Cardiac muscle cell (in vitro differentiated cells and primary cell): ENCODE measurements around the gene CCDC34. TPM values are rescaled to one million over a fixed set of nuclear protein-coding genes. Genes with fewer than 3 reads are reported as not detected.

Source experiments
- DNase-seq, 2 donors: peaks; one replicate each; pipeline versions ENCODE4 v3.0.0 to v3.0.0-alpha.2; 2010 to 2017; ENCODE audit warnings: low read depth in 1 of 2, low spot score in 1 of 2
- H3K27ac ChIP-seq: fragments of 200-600 bp; sonication (generic); 2 replicates; pipeline ENCODE4 v1.5.1; 2016
- H3K27me3 ChIP-seq: fragments of 200-600 bp; sonication (generic); 2 replicates; pipeline ENCODE4 v1.6.0; 2016; ENCODE audit warnings: control low read depth
- H3K36me3 ChIP-seq: fragments of 200-600 bp; sonication (generic); 2 replicates; pipeline ENCODE4 v1.5.1; 2016; ENCODE audit warnings: control low read depth
- H3K4me1 ChIP-seq: fragments of 200-600 bp; sonication (generic); 2 replicates; pipeline ENCODE4 v1.8.1; 2017; ENCODE audit warnings: low read depth, mild to moderate bottlenecking, mixed run types
- H3K4me3 ChIP-seq: fragments of 200-600 bp; sonication (generic); 2 replicates; pipeline ENCODE4 v1.5.1; 2016; ENCODE audit warnings: mild to moderate bottlenecking
- H3K9me3 ChIP-seq: fragments of 200-600 bp; sonication (generic); 2 replicates; pipeline ENCODE4 v1.5.1; 2017; ENCODE audit warnings: low read depth, mild to moderate bottlenecking, control low read depth
- polyA plus RNA-seq: library from polyadenylated mRNA; unstranded; fragments of >200 nt; fragmentation: Nextera tagmentation; extraction: Ambion mirVana; gene quantifications from 2 replicates; pipeline ENCODE4 v1.2.1, GENCODE V29; 2016
- total RNA-seq: library from RNA; depleted of rRNA; stranded (reverse); fragments of >200 nt; gene quantifications from 2 replicates; pipeline ENCODE4 v1.2.3, GENCODE V29; 2016
- TF ChIP-seq, protein P1 (sequence below): IDR thresholded peaks from 2 replicates; pipeline ENCODE4 v1.5.1; 2012; ENCODE audit warnings: low read depth, mild to moderate bottlenecking, low read length

CCDC34 gene
- total and polyA plus RNA-seq, 2 experiments from 2014 or later: 12.8 to 21.1 TPM

DNA sequence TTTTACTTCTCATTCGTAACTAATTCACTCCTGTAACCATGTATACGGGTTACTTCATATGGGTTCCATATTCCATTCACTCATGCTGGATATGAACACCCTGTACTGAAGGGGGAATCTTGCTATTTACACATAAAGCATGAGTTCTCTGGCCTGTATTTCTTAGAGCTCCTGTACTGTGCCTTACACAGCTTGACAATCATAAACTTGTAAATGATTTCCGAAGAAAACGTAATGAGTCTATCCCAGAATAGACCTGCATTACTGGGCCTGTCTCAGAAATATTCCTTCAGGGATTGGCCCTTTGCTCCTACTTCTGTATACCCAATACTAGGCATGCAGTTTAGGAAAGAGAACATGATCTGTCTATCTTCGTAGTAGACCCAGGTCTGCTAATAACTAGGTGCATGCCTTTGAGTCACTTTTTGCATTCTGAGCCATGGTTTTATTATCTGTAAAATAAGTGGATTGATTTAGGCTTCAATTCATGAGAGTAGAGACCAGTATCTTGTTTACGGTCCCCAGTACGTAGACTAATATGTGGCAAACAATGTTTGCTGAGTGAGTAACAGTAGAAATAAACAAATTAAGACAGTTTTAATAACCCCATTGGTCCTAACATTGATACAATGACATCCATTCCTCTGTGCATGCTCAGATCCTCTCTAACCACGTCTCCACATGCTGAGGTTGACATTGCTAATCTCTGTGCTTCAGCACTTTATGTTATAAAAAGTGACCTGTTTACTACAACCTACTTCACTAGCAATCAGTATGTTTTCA is 1.2 kb downstream of the CCDC34 start:
- Histone ChIP-seq H3K4me3 (peak overlapping the region; percentile 43), H3K27ac (peak overlapping the region; percentile 72), H3K4me1 (peaks cover 32% of the 10 kb centered on the region), H3K9me3 (no peaks in the 10 kb centered on the region), H3K27me3 (no peaks in the 10 kb centered on the region), H3K36me3 (peaks cover 8% of the 10 kb centered on the region)
- TF ChIP-seq, protein P1, sequence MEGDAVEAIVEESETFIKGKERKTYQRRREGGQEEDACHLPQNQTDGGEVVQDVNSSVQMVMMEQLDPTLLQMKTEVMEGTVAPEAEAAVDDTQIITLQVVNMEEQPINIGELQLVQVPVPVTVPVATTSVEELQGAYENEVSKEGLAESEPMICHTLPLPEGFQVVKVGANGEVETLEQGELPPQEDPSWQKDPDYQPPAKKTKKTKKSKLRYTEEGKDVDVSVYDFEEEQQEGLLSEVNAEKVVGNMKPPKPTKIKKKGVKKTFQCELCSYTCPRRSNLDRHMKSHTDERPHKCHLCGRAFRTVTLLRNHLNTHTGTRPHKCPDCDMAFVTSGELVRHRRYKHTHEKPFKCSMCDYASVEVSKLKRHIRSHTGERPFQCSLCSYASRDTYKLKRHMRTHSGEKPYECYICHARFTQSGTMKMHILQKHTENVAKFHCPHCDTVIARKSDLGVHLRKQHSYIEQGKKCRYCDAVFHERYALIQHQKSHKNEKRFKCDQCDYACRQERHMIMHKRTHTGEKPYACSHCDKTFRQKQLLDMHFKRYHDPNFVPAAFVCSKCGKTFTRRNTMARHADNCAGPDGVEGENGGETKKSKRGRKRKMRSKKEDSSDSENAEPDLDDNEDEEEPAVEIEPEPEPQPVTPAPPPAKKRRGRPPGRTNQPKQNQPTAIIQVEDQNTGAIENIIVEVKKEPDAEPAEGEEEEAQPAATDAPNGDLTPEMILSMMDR: no peak
- no peak for DNase-seq

DNA sequence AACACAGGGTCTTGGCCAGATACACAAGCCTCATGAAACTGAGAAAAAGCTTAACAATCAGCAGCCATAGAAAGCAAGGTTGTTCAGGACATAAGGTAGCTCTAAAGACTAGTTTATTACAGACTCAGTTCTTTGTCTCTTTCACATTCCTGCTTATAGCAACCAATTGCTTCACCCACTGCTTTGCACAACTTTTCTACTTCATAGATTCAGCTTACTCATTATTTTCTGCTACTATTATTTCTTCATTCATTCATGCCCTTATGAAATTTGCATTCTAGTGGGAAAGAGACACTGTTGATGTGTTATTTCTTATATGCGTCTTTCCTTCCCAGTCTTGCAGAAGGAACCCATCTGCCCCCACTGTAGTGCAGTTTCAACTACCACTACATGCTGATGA is 4.7 kb downstream of the CCDC34 start:
- peak in 1 of 2 donors; percentile 66 for DNase-seq
- TF ChIP-seq, protein P1: no peak
- no peaks in the 10 kb centered on the region for H3K9me3 ChIP-seq
- H3K4me3 ChIP-seq: no peak overlapping the region
- H3K36me3 ChIP-seq: no peaks in the 10 kb centered on the region
- H3K27ac ChIP-seq: no peak overlapping the region
- no peaks in the 10 kb centered on the region for H3K27me3 ChIP-seq
- peaks cover 39% of the 10 kb centered on the region for H3K4me1 ChIP-seq

DNA sequence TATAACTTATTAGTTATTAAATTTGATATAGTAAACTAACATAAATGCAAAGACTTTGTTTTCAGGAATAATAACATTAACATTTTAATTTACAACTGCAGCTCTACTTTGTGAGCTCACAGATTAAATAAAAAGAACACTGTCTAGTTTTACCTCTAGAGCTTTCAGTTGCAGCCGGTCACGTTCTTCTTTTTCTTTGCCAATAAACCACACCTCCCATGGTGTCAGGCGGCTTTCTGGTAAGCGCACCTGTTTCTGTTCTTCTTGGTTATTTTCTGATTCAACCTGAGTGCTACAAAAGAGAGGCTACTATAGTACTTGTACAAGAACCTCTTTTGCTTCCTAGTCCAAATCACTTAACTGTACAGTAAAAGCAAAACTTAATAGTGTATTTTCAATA is 5.8 kb downstream of the CCDC34 start:
- Histone ChIP-seq H3K4me1 (peaks cover 39% of the 10 kb centered on the region), H3K27me3 (no peaks in the 10 kb centered on the region), H3K4me3 (no peak overlapping the region), H3K36me3 (no peaks in the 10 kb centered on the region), H3K9me3 (no peaks in the 10 kb centered on the region), H3K27ac (no peak overlapping the region)
- TF ChIP-seq, protein P1: no peak
- DNase-seq: no peak

DNA sequence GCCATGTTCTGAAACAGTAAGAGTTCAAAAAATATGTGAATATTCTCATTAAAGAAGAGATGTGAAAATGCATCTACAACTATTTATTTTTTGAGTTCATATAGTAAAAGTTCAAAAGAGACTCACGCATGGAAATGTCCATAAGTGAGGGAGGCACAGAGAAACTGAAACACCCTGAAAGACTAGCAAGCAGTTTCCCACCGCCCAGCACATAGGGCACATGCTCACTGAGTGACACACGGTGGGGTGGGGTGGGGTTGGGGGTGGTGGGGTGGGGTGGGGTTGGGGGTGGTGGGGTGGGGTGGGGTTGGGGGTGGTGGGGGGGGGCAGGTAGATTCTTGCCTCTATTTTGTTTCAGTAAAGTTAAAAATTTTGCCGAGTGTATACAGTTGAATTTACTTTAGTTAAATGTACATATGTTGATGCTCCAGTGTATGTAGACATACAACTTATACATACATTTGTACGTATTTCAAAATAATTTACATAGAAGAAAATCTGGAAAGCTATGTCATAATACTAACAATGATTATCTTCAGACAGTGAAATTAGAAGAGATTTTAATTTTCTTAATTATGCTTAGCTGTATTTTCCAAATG is 6.3 kb downstream of the CCDC34 start:
- H3K27ac ChIP-seq: no peak overlapping the region
- peaks cover 34% of the 10 kb centered on the region for H3K4me1 ChIP-seq
- H3K36me3 ChIP-seq: no peaks in the 10 kb centered on the region
- H3K27me3 ChIP-seq: no peaks in the 10 kb centered on the region
- TF ChIP-seq, protein P1: no peak
- no peak overlapping the region for H3K4me3 ChIP-seq
- no peaks in the 10 kb centered on the region for H3K9me3 ChIP-seq
- DNase-seq: no peak

DNA sequence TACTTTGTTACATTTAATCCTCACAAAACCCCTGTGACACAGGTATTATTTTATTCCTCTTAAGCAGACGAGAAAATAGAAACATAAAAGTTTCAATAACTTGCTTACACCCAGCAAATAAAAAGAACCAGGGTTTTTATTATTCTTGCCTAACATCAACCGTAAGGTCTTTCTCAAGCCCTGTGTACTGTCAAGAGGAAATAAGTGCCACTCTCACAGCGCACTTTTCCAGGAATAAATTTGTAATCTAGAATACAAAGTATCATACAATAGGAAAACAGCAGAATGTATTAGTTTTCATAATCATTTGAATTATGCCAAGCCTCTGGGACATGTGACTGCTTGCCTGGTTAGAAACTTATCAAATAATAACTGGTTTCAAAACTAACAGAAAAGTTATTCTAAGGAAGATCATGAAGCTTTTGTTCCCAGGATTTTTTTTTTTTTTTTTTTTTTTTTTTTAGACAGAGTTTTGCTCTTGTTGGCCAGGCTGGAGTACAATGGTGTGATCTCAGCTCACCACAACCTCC is 7.4 kb downstream of the CCDC34 start:
- no peaks in the 10 kb centered on the region for H3K36me3 ChIP-seq
- no peaks in the 10 kb centered on the region for H3K9me3 ChIP-seq
- H3K27me3 ChIP-seq: no peaks in the 10 kb centered on the region
- H3K4me3 ChIP-seq: no peak overlapping the region
- TF ChIP-seq, protein P1: no peak
- H3K4me1 ChIP-seq: peaks cover 25% of the 10 kb centered on the region
- no peak for DNase-seq
- H3K27ac ChIP-seq: no peak overlapping the region
